Upper lobe of right lung (tissue), 1 donor: Measurements from ENCODE around the gene SLC41A3. TPM values are rescaled to one million over a fixed set of nuclear protein-coding genes. Genes with fewer than 3 reads are reported as not detected.
"Not testable (repeated sequence)": the region's sequence is repeated elsewhere in the genome, so short reads cannot be mapped to it uniquely, and the experiment has no call there.

Experiments used
- ATAC-seq: fragments of 200-7000 bp; cut with Tn5 transposase; one replicate; pipeline ENCODE4 v1.9.1; 2020; ENCODE audit warnings: mild to moderate bottlenecking, moderate library complexity
- DNase-seq: peaks from one replicate; pipeline ENCODE4 v3.0.0-alpha.2; 2020
- H3K27ac ChIP-seq: fragments of 200-600 bp; one replicate; pipeline ENCODE4 v1.8.0; 2022
- H3K27me3 ChIP-seq: fragments of 200-600 bp; one replicate; pipeline ENCODE4 v1.8.0; 2022; ENCODE audit warnings: mild to moderate bottlenecking
- H3K36me3 ChIP-seq: fragments of 200-600 bp; one replicate; pipeline ENCODE4 v1.8.0; 2022
- H3K4me1 ChIP-seq: fragments of 200-600 bp; one replicate; pipeline ENCODE4 v1.8.0; 2022
- H3K4me3 ChIP-seq: fragments of 200-600 bp; one replicate; pipeline ENCODE4 v1.8.0; 2022; ENCODE audit warnings: mild to moderate bottlenecking
- H3K9me3 ChIP-seq: fragments of 200-600 bp; one replicate; pipeline ENCODE4 v1.8.0; 2022
- intact Hi-C: fragments of 100-400 bp; cut with DNase I; formaldehyde crosslinking; loops from one replicate; pipeline ENCODE4 v1.11.0; 2022
- total RNA-seq: library from RNA; stranded (reverse); fragmentation: NEBNext Ultra II Directional; extraction: Animal tissue kit (Norgen Biotek cat#: 25700); gene quantifications from one replicate; pipeline ENCODE4 v1.2.1, GENCODE V29; 2021
- TF ChIP-seq, protein P1 (sequence below): fragments of 200-600 bp; IDR thresholded peaks from one replicate; pipeline ENCODE4 v1.8.0; 2022; ENCODE audit warnings: antibody characterized with exemption
- donor health status: DM: no; HTN: yes; CAD: no; lungs with severe emphysema.

SLC41A3 gene
- total RNA-seq, 1 donor from 2014 or later, result 30.8 TPM

DNA sequence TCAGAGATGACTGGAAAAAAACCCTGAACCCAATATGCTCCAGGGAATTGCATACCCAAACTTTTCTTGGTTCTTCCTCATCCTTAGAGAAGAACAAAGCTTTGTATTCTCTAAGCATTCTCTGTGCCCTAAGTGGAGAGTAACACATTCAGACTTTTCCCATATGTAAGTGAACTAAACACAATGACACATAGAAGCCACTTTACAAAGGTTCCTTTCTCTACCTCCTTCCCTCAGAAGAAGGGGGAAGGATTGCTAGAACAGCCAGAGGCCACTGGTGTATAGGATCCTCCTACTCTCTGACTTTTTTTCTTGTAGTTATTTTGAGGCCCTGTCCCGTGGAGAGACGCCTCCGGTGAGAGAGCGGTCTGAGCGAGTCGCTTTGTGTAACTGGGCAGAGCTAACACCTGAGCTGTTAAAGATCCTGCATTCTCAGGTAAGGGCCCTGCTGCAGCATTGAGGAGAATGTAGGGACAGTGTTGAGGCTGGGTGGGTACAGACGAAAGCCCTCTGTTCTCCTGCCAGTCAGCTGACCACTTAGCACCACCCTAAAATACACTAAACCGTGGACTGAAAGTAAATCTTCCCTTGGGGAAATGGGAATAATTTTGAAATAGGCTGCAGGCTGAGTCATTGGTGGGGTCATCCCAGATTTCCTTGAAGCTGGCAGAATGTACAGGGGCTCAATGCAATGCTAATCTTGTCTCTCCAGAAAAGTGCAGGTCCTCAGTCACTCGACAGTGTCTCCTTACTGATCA lies 108.5 kb downstream of the SLC41A3 start:
- H3K4me3 ChIP-seq, H3K36me3 ChIP-seq, H3K9me3 ChIP-seq, ATAC-seq, H3K27ac ChIP-seq, DNase-seq, intact Hi-C loops, H3K4me1 ChIP-seq: not testable (repeated sequence)
- peaks cover 14% of the 10 kb centered on the region for H3K27me3 ChIP-seq

DNA sequence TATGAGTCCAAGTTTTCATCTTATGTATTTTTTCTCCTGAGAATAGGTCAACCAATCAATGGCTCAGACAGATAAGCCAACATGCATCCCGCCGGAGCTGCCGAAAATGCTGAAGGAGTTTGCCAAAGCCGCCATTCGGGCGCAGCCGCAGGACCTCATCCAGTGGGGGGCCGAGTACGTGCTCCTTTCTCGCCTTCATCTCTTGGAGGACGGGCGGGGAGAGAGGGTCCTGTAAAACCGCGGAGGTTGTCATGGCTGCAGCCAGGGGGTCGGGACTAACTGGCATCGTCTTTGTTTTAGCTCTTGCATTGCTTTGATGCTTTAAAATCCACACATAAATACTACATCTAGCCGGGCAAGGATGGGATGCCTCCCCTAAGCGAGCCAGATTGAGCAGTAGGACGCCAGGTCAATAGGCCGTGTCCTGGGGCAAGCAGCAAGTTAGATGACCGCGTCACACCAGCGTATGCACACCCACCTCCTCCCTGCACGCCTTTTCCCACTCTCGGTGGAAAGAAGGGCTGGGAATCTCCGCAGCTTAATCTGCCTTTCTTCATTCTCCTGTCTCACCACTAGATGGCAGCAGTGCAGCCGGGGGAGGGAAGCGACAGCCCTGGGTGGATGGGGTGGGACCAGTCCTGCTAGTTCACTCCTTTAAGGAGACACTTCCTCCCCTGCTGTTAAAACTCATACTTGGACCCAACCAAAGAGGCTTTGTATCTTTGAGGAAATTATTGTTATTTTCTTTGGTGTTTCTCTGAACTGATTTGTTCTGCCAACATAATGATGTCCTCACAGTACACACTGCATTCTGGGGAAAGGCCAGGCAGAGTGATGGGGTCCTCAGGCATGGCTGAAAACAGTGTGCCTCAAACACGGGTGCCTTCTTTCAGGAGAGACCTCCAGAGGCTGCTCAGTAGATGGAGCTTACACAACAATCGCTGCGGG lies 111.7 kb downstream of the SLC41A3 start:
- intact Hi-C loops, H3K4me1 ChIP-seq, H3K9me3 ChIP-seq, H3K27ac ChIP-seq, H3K36me3 ChIP-seq: not testable (repeated sequence)
- peak; percentile 56 for DNase-seq
- peak; percentile 93 for ATAC-seq
- Histone ChIP-seq H3K27me3 (peaks cover 26% of the 10 kb centered on the region), H3K4me3 (peak overlapping the region; percentile 29)
- TF ChIP-seq, protein P1, sequence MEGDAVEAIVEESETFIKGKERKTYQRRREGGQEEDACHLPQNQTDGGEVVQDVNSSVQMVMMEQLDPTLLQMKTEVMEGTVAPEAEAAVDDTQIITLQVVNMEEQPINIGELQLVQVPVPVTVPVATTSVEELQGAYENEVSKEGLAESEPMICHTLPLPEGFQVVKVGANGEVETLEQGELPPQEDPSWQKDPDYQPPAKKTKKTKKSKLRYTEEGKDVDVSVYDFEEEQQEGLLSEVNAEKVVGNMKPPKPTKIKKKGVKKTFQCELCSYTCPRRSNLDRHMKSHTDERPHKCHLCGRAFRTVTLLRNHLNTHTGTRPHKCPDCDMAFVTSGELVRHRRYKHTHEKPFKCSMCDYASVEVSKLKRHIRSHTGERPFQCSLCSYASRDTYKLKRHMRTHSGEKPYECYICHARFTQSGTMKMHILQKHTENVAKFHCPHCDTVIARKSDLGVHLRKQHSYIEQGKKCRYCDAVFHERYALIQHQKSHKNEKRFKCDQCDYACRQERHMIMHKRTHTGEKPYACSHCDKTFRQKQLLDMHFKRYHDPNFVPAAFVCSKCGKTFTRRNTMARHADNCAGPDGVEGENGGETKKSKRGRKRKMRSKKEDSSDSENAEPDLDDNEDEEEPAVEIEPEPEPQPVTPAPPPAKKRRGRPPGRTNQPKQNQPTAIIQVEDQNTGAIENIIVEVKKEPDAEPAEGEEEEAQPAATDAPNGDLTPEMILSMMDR, result peak; percentile 79

DNA sequence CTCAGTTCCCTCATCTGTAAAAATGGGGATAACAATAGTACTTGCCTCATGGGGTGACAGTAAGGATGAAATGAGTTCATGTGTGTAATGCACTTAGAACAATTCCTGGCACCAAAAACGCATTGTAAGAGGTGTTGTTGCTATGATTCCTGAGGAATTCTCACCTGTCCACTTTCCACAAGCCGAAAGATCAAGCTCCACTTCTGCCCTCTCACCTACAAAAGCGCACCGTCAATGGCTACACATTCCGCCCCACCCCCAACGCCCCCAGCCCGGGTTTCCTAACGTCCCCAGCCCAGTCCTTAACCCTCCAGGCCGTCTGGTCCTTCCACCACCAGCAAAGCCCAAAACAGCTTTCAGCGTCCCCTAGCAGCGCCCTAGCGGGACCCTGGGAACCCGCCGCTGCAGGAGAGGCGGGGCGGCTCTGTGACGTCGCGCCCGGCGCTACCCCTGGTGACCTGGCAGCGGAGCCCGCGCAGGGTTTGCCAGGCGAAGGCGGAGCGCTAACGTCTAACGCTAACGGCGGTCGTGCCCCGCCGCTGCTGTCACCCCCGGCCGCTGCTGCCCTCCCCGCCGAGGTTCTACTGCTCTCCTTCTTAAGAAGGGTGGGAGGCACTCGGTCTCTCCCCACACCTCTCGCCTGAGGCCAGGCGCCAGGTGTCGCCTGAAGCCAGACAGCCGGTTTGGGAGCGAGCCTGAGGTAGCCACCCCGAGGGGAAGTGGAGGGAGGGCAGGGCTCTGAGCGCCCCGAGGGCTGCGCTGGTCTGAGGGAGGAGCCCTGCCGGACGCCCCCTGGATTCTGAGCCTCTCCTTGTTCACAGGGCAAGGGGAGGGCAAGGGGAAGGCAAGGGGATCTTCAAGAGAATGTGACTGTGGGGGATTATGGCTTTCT lies 115.0 kb downstream of the SLC41A3 start, which contains the start of gene ROPN1B:
TSS of gene ROPN1B (plus strand) at position 478 of the 892 bp plus-strand sequence. CDS start 2,877 bp downstream, outside the sequence.
- H3K27me3 ChIP-seq, result peaks cover 26% of the 10 kb centered on the region
- intact Hi-C loops, DNase-seq, H3K4me1 ChIP-seq, H3K9me3 ChIP-seq, H3K36me3 ChIP-seq, H3K27ac ChIP-seq, H3K4me3 ChIP-seq: not testable (repeated sequence)
- ATAC-seq, result peak; percentile 86

DNA sequence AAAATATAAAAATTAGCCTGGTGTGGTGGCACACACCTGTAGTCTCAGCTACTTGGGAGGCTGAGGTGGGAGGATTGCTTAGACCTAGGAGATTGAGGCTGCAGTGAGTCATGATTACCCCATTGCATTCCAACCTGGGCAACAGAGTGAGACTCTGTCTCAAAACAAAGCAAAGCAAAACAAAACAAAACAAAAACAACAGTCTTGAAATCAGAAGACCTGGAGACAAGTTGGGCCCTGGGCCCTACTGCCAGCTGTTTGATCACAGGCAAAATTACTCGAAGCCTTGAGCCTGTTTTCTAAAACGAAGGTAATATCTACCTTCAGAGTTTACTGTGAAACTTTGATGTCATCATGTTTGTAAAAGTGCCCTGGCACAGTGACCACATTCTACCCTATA lies 115.8 kb downstream of the SLC41A3 start:
- intact Hi-C loops, H3K4me1 ChIP-seq, DNase-seq, H3K36me3 ChIP-seq, H3K27ac ChIP-seq, ATAC-seq, H3K4me3 ChIP-seq, H3K9me3 ChIP-seq: not testable (repeated sequence)
- H3K27me3 ChIP-seq, result peaks cover 26% of the 10 kb centered on the region

DNA sequence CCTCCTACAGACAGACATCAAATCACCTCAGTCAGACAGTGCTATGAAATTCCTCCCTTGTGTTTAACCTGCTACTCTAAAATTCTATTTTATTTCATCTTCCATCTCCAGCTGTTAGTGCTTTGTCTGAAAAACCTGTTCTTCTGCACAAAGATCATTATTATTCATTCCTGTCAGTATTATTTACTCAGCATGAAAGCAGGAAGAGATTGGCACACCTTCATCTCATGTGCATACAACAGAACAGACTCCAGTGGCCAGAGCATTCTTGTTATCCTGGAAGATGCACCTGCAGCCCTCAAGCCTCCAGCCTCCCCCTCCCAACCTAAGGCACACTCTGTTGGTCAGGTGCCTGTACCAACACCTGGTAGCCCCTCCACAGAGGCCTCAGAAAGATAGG lies 116.8 kb downstream of the SLC41A3 start:
- Histone ChIP-seq H3K4me3 (no peak overlapping the region), H3K27ac (no peak overlapping the region), H3K9me3 (no peaks in the 10 kb centered on the region), H3K4me1 (peaks cover 4% of the 10 kb centered on the region), H3K27me3 (peaks cover 26% of the 10 kb centered on the region), H3K36me3 (no peaks in the 10 kb centered on the region)
- no peak for ATAC-seq
- no peak for DNase-seq
- TF ChIP-seq, protein P1, result no peak
- intact Hi-C loops, result no loop called here

DNA sequence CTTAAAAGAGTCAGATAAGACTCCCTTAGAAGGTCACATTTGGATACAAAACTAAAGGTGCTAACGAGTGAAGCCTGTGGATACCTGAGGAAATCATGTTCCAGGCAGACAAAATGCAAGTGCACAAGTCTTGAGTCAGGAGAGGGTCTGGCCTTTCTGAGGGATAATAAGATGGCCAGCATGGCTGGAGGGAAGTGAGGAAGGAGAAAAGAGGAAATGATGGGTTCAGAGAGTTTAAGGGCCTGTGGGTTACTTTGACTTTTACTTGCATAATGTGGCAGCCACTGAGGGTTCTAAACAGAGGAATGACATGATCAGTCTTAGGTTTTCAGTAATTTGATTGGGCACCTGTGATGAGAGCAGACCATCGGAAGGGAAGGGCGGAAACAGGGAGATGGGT lies 118.4 kb downstream of the SLC41A3 start:
- no peaks in the 10 kb centered on the region for H3K36me3 ChIP-seq
- intact Hi-C loops, result no loop called here
- H3K27me3 ChIP-seq, result peaks cover 16% of the 10 kb centered on the region
- H3K27ac ChIP-seq, result no peak overlapping the region
- no peaks in the 10 kb centered on the region for H3K9me3 ChIP-seq
- no peak overlapping the region for H3K4me3 ChIP-seq
- DNase-seq (no peak), ATAC-seq (no peak)
- no peaks in the 10 kb centered on the region for H3K4me1 ChIP-seq
- TF ChIP-seq, protein P1, result no peak

DNA sequence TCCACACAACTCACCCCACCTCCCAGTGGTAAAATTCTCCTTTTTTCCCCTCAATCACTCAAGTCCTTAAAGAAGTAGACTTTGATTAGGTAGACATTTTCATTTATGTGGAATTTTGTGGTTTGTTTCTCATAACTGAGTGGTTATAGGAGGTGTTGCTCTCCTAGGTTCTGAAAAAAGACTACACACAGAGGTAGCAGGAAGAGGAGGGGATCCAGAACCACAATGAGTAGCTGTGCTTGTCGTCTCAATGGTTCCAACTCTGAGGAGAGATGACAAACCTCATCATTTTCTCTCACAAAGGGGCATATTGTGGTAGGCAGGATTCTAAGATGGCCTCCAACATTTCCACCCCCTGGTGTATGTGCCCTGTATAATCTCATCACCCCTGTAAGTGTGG lies 120.1 kb downstream of the SLC41A3 start:
- ATAC-seq, H3K9me3 ChIP-seq, H3K4me3 ChIP-seq, H3K36me3 ChIP-seq, intact Hi-C loops, H3K4me1 ChIP-seq, H3K27ac ChIP-seq, DNase-seq: not testable (repeated sequence)
- peaks cover 25% of the 10 kb centered on the region for H3K27me3 ChIP-seq
